ENCODE data around the gene RPTOR. TPM values are rescaled to one million over a fixed set of nuclear protein-coding genes. Genes with fewer than 3 reads are reported as not detected.

Gene RPTOR
- total RNA-seq, 1 donor from 2014 or later, result 32.0 TPM

- Mint-ChIP-seq H3K36me3 (ENCODE audit: low read depth, unreplicated experiment) (no peaks in the 10 kb centered on the region), H3K4me1 (ENCODE audit: low read depth, unreplicated experiment) (peaks cover 21% of the 10 kb centered on the region), H3K27ac (ENCODE audit: unreplicated experiment) (peak overlapping the region; percentile 64), H3K9me3 (ENCODE audit: unreplicated experiment) (no peaks in the 10 kb centered on the region), H3K27me3 (ENCODE audit: low read depth, unreplicated experiment) (no peaks in the 10 kb centered on the region), H3K4me3 (ENCODE audit: unreplicated experiment) (no peak overlapping the region)
- peak; percentile 50 for DNase-seq (ENCODE audit: low read depth)
- TF ChIP-seq CTCF (IDR thresholded peaks at IDR 0.05; ENCODE audit: insufficient read depth, low read depth, low read length), result no peak
- H3K4me3 ChIP-seq (ENCODE audit: insufficient read depth, low read depth, low read length), result no peak overlapping the region
- H3K79me2 ChIP-seq (ENCODE audit: insufficient read depth, low read length), result peaks cover 72% of the 10 kb centered on the region
- H3K36me3 ChIP-seq (ENCODE audit: insufficient read depth, low read length), result no peaks in the 10 kb centered on the region
- H4K20me1 ChIP-seq (ENCODE audit: insufficient read depth, low read length), result peaks cover 48% of the 10 kb centered on the region
- H2AFZ ChIP-seq (ENCODE audit: low read depth, low read length), result no peak overlapping the region
- no peak for FAIRE-seq
- H3K4me1 ChIP-seq (ENCODE audit: insufficient read depth, low read length), result peaks cover 6% of the 10 kb centered on the region
- H3K27ac ChIP-seq (ENCODE audit: low read depth, low read length), result no peak overlapping the region
- H3K9me3 ChIP-seq (ENCODE audit: insufficient read depth, low read depth, low read length), result no peaks in the 10 kb centered on the region
- H3K9ac ChIP-seq (ENCODE audit: low read length), result no peak overlapping the region
- no peaks in the 10 kb centered on the region for H3K27me3 ChIP-seq (ENCODE audit: insufficient read depth, low read length)
- peak overlapping the region; percentile 51 for H3K4me2 ChIP-seq (ENCODE audit: low read length)
These were observed 75.0 kb downstream of the RPTOR start for GRCh38 chr17:80619535-80620235.

GRCh38 chr17:80621335-80621996 lies 76.8 kb downstream of the RPTOR start:
- no peak overlapping the region for H3K27ac Mint-ChIP-seq (ENCODE audit: unreplicated experiment)
- no peaks in the 10 kb centered on the region for H3K9me3 ChIP-seq (ENCODE audit: insufficient read depth, low read depth, low read length)
- H3K4me2 ChIP-seq (ENCODE audit: low read length), result no peak overlapping the region
- no peaks in the 10 kb centered on the region for H3K9me3 Mint-ChIP-seq (ENCODE audit: unreplicated experiment)
- DNase-seq (ENCODE audit: low read depth) (no peak), FAIRE-seq (no peak)
- H3K4me1 Mint-ChIP-seq (ENCODE audit: low read depth, unreplicated experiment), result peaks cover 21% of the 10 kb centered on the region
- H4K20me1 ChIP-seq (ENCODE audit: insufficient read depth, low read length), result peaks cover 39% of the 10 kb centered on the region
- no peaks in the 10 kb centered on the region for H3K27me3 Mint-ChIP-seq (ENCODE audit: low read depth, unreplicated experiment)
- H3K36me3 ChIP-seq (ENCODE audit: insufficient read depth, low read length), result no peaks in the 10 kb centered on the region
- peaks cover 6% of the 10 kb centered on the region for H3K4me1 ChIP-seq (ENCODE audit: insufficient read depth, low read length)
- H3K4me3 ChIP-seq (ENCODE audit: insufficient read depth, low read depth, low read length), result no peak overlapping the region
- TF ChIP-seq EZH2 (IDR thresholded peaks at IDR 0.05; ENCODE audit: insufficient read depth, low read length) (no peak), CTCF (IDR thresholded peaks at IDR 0.05; ENCODE audit: insufficient read depth, low read depth, low read length) (no peak)
- H3K27me3 ChIP-seq (ENCODE audit: insufficient read depth, low read length), result no peaks in the 10 kb centered on the region
- H2AFZ ChIP-seq (ENCODE audit: low read depth, low read length), result no peak overlapping the region
- H3K9ac ChIP-seq (ENCODE audit: low read length), result no peak overlapping the region
- no peak overlapping the region for H3K4me3 Mint-ChIP-seq (ENCODE audit: unreplicated experiment)
- H3K79me2 ChIP-seq (ENCODE audit: insufficient read depth, low read length), result peaks cover 57% of the 10 kb centered on the region
- peaks cover 4% of the 10 kb centered on the region for H3K36me3 Mint-ChIP-seq (ENCODE audit: low read depth, unreplicated experiment)
- H3K27ac ChIP-seq (ENCODE audit: low read depth, low read length), result no peak overlapping the region

- Histone ChIP-seq H3K4me1 (ENCODE audit: insufficient read depth, low read length) (peaks cover 6% of the 10 kb centered on the region), H3K4me2 (ENCODE audit: low read length) (no peak overlapping the region), H3K36me3 (ENCODE audit: insufficient read depth, low read length) (no peaks in the 10 kb centered on the region), H3K27me3 (ENCODE audit: insufficient read depth, low read length) (no peaks in the 10 kb centered on the region), H2AFZ (ENCODE audit: low read depth, low read length) (no peak overlapping the region), H3K4me3 (ENCODE audit: insufficient read depth, low read depth, low read length) (no peak overlapping the region), H3K9me3 (ENCODE audit: insufficient read depth, low read depth, low read length) (no peaks in the 10 kb centered on the region), H3K27ac (ENCODE audit: low read depth, low read length) (no peak overlapping the region), H4K20me1 (ENCODE audit: insufficient read depth, low read length) (peaks cover 39% of the 10 kb centered on the region), H3K9ac (ENCODE audit: low read length) (no peak overlapping the region), H3K79me2 (ENCODE audit: insufficient read depth, low read length) (peaks cover 52% of the 10 kb centered on the region)
- no peak for DNase-seq (ENCODE audit: low read depth)
- no peaks in the 10 kb centered on the region for H3K27me3 Mint-ChIP-seq (ENCODE audit: low read depth, unreplicated experiment)
- peaks cover 21% of the 10 kb centered on the region for H3K4me1 Mint-ChIP-seq (ENCODE audit: low read depth, unreplicated experiment)
- peaks cover 6% of the 10 kb centered on the region for H3K36me3 Mint-ChIP-seq (ENCODE audit: low read depth, unreplicated experiment)
- no peak for FAIRE-seq
- TF ChIP-seq CTCF (IDR thresholded peaks at IDR 0.05; ENCODE audit: insufficient read depth, low read depth, low read length) (no peak), EZH2 (IDR thresholded peaks at IDR 0.05; ENCODE audit: insufficient read depth, low read length) (no peak)
- H3K27ac Mint-ChIP-seq (ENCODE audit: unreplicated experiment), result no peak overlapping the region
- no peaks in the 10 kb centered on the region for H3K9me3 Mint-ChIP-seq (ENCODE audit: unreplicated experiment)
- H3K4me3 Mint-ChIP-seq (ENCODE audit: unreplicated experiment), result no peak overlapping the region
These were observed 77.3 kb downstream of the RPTOR start for GRCh38 chr17:80621997-80622357.
